Epithelial cell of proximal tubule (primary cell): ENCODE results near the gene WDR6. TPM values are rescaled to one million over a fixed set of nuclear protein-coding genes. Genes with fewer than 3 reads are reported as not detected.

Source experiments
- DNase-seq: peaks from one replicate; pipeline ENCODE4 v3.0.0-alpha.2; 2011; ENCODE audit warnings: low read depth
- H3K4me3 ChIP-seq: 2 replicates; pipeline ENCODE4 v1.5.1; 2011; ENCODE audit warnings: low read depth, mild to moderate bottlenecking, low read length
- CTCF ChIP-seq: conservative IDR thresholded peaks from 2 replicates; pipeline ENCODE4 v1.5.1; 2012; ENCODE audit warnings: low read depth, mild to moderate bottlenecking, low read length
- total RNA-seq: library from RNA; depleted of rRNA; stranded (reverse); fragments of >200 nt; gene quantifications from 2 replicates; pipeline ENCODE4 v1.2.3, GENCODE V29; 2015

WDR6 gene
- total RNA-seq, 1 donor from 2014 or later = 99.5 TPM

DNA sequence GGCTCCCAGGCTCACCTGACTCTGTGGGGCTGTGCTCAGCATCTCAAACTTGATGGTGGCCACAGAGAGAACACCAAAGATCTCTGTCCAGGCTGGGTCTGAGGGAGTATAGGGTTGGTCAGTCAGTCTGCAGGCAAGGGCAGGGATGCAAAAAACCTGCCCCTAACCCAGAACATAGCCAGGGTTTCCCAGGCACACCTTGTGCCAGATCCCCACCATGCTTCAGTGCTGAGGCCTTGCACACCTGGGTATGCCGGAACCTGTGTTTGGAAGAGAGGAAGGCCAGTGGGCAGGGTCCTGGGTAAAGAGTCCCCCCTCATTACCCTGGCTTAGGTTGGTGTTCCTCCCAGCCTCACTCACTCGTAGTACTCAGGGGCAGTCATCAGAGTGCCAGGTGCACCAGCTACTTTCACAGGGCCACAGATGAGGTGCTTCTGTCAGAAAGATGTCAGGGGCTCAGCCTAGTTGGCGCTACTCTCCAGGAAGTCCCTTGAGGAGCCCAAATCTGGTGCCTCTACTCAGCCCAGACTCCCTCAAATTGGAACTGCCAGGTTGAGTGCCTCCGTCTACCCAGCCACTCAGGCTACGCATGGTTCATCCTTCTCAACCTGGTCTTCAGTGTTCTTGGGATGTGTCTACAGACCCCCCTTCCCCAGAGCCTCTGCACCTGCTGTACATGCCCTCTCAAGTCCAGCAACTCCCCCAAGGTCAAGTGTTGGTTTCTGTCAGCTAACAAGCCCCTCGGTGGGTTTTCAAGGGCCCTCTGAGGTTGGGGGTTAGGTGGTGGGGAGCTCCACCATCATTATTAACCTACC is 9.4 kb downstream of the WDR6 start:
- no peak overlapping the region for H3K4me3 ChIP-seq
- no peak for DNase-seq
- TF ChIP-seq CTCF = no peak

DNA sequence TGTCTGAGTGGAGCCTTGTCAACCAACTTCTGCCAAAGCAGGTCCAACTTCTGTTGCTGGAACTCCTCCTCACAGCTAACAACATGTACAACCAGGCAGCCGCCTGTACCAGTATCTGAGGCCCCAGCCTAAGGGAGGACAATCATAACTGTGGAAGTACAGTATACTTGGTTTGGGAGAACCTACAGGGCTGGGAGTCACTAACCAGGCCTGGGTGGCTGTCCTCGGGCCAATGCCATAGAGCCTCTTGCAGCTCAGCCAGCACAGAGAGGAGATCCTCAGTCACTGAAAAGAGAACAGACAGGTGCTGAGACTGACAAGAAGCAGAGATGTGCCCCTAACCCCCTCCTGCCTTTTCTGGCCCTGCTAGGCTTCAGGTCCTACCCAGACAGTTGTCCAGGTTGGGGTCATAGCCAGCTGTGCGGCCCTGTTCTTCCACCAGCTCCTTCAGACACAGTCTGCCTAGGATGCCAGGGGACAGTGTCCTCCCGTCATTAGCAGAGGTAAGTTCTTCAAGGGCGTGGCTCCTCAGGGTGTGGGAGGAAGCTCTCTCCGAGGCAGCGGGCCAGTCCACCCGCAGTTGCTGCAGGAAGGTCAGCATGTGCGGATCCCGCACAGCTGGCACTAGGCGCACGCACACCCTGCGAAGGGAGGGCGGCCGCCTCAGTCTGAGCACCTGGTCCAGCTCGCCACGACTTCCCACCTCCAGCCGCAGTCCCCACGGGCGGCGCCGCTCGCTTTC is 10.2 kb downstream of the WDR6 start:
- peak overlapping the region; percentile 89 for H3K4me3 ChIP-seq
- TF ChIP-seq CTCF = no peak
- DNase-seq = no peak

DNA sequence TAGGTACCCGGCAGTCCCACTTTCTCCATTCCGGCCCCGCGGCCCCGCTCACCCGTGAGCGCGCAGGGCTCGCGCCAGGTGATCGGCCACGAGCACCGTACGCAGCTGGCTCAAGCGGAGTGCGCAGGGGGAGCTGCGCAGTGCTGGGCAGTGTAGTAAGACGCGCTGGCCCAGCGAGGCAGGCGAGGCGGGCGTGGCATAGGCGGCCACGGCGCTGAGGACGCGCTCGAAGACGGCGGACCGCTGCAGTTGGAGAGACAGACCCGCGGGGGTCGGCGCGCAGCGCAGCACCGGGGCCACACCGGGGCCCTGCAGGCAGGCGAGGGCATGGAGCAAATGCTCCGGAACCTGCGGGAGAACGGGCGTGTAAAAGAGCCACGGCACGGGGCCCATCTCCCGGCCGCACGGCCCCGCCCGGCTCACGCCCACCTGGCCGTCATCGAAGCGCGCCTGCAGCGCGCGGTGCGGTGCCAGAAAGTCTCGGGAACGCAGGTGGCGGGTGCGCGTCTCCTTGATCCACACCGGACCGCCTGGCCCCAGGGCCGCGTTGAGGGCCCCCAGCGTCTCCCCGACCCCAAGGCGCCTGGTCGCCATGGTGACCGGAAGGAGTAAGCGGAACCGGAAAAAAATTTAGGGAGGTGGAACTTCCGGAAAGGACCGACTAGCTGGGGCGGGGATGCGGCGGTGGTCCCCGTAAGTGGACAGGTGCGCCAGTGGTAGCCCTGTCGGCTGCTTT is 10.9 kb downstream of the WDR6 start, which contains the start of gene DALRD3:
TSS of gene DALRD3 (minus strand) at position 610 of the 736 bp plus-strand sequence. CDS start at position 594, 16 bp downstream.
- H3K4me3 ChIP-seq = peak within 1 kb of the TSS; percentile 89
- no peak for TF ChIP-seq CTCF
- no peak for DNase-seq

DNA sequence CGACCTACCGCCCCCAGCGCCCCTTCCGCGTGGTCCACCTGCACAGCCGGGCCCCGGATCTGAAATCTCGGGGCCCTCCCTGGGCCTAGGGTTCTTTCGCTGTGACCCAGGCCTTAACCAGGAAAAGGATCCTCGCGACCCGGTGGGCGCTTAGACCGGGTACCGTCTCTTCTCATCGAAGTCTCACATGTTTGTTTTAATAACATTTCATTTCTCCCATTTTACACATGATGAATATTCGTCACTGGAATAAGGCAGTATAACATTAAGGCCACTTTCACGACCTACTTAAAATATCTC is 11.5 kb downstream of the WDR6 start:
- peak overlapping the region; percentile 89 for H3K4me3 ChIP-seq

GRCh38 chr3:49019941-49020329 is 12.7 kb downstream of the WDR6 start:
- DNase-seq = no peak
- TF ChIP-seq CTCF = no peak

More for the DNA sequence above, 11.5 kb downstream of the WDR6 start:
- DNase-seq = no peak
- TF ChIP-seq CTCF = no peak

DNA sequence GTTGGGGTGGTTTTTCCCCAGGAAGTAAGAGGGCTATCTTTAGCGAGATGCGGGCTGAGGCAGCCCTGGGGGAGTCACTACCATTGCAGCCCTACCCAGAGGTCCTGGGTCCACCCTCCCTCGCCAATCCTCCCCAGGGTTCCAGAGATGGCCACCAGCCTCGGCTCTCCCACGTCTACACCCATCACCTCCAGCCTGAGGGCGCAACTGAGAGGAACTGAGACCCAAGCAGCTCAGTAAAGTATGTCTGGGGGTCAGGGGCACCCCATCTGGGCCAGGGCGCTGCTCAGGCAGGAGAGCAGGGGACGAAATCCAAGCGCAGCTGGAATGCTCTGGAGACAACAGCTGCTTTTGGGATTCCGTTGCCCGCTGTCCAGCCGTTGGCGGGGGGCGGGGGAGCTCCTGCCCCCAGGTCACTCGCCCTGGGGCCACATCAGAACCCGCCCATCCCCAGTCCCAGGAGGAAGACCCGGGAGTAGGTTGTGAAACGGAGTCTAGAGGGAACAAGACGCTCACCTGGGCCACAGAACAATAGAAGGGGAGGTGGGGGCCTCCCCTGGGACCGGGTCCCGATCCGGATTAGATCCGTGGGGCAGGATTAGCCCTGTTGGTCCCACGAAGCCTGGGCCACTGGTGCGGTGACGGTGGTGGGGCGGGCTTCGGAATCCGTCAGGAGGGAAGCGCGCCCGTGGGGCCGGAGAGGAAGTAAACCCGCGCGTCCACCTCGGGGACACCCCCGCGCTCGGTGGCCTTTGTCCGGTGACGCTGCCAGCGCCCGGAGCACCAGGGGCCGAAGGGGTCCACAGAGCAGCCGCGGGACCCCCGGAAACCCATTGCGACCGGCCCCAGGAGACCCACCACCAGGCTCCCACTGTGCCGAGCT is 13.4 kb downstream of the WDR6 start:
- DNase-seq = no peak
- no peak for TF ChIP-seq CTCF

More at GRCh38 chr3:49019941-49020329, 12.7 kb downstream of the WDR6 start:
- peak overlapping the region; percentile 92 for H3K4me3 ChIP-seq

More for the DNA sequence above, 13.4 kb downstream of the WDR6 start:
- H3K4me3 ChIP-seq = peak overlapping the region; percentile 92
